ENCODE results near the gene RNF138.

GRCh38 chr18:32167980-32168730 is 76.5 kb downstream of the RNF138 start:
- TF ChIP-seq POLR2AphosphoS5 (IDR thresholded peaks at IDR 0.05) (no peak), CTCF (IDR thresholded peaks at IDR 0.05) (no peak), POLR2A (IDR thresholded peaks at IDR 0.05) (no peak), EP300 (IDR thresholded peaks at IDR 0.05) (no peak)

All from upper lobe of left lung (tissue), 4 donors.